Measurements from ENCODE around the gene SRBD1. TPM values are rescaled to one million over a fixed set of nuclear protein-coding genes. Genes with fewer than 3 reads are reported as not detected.

SRBD1 gene
- total RNA-seq, 4 donors from 2014 or later: 13.5 to 36.2 (median 26.8) TPM

DNA sequence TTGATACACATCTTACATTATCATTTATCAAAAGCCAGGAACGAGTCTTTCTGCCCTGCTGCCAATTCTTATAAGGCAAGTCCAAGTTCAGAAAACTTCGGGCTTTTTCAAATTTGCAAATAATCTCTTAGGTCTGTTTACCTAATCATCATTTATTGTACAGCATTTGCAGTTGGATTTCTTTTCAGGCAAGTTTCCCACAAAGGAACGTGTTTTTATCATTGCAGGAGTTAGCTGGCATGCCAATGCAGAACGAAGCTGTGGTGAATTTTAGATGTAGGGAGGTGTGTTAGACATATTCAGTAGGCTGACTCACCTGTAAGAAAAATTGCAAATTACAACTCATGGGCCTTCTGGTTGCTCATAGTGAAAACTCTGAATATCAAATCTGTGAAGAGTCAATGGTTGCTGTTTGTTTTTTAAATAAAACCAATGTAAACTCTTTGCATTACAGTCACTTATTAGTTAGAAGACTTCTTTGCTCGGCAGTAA is 209.6 kb downstream of the SRBD1 start:
- Histone ChIP-seq H3K27me3 (no peaks in the 10 kb centered on the region), H3K9me3 (no peaks in the 10 kb centered on the region), H3K36me3 (no peaks in the 10 kb centered on the region), H3K4me3 (no peak overlapping the region), H3K27ac (no peak overlapping the region), H3K4me1 (no peaks in the 10 kb centered on the region)
- WGBS, 2 donors (ENCODE audit: low coverage in 1 of 2): 91 to 94% methylated on average over 5 of the region's 5 CpGs
- in situ Hi-C loops (cut with MboI; ENCODE audit: low pct_ligation_motif_present in 1 of 4, low pct_unique_long_range_greater_than_20kb in 1 of 4, low sequenced_read_pairs in 3 of 4): no loop called here
- DNase-seq: no peak
- no peak for TF ChIP-seq POLR2A (IDR thresholded peaks at IDR 0.05)
- no peak for TF ChIP-seq EP300 (IDR thresholded peaks at IDR 0.05; ENCODE audit: low read depth)
- no peak for TF ChIP-seq POLR2AphosphoS5 (IDR thresholded peaks at IDR 0.05)
- TF ChIP-seq, protein P1, sequence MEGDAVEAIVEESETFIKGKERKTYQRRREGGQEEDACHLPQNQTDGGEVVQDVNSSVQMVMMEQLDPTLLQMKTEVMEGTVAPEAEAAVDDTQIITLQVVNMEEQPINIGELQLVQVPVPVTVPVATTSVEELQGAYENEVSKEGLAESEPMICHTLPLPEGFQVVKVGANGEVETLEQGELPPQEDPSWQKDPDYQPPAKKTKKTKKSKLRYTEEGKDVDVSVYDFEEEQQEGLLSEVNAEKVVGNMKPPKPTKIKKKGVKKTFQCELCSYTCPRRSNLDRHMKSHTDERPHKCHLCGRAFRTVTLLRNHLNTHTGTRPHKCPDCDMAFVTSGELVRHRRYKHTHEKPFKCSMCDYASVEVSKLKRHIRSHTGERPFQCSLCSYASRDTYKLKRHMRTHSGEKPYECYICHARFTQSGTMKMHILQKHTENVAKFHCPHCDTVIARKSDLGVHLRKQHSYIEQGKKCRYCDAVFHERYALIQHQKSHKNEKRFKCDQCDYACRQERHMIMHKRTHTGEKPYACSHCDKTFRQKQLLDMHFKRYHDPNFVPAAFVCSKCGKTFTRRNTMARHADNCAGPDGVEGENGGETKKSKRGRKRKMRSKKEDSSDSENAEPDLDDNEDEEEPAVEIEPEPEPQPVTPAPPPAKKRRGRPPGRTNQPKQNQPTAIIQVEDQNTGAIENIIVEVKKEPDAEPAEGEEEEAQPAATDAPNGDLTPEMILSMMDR (IDR thresholded peaks at IDR 0.05): no peak
- intact Hi-C loops (cut with DNase I; ENCODE audit: low total_unique reads): no loop called here

DNA sequence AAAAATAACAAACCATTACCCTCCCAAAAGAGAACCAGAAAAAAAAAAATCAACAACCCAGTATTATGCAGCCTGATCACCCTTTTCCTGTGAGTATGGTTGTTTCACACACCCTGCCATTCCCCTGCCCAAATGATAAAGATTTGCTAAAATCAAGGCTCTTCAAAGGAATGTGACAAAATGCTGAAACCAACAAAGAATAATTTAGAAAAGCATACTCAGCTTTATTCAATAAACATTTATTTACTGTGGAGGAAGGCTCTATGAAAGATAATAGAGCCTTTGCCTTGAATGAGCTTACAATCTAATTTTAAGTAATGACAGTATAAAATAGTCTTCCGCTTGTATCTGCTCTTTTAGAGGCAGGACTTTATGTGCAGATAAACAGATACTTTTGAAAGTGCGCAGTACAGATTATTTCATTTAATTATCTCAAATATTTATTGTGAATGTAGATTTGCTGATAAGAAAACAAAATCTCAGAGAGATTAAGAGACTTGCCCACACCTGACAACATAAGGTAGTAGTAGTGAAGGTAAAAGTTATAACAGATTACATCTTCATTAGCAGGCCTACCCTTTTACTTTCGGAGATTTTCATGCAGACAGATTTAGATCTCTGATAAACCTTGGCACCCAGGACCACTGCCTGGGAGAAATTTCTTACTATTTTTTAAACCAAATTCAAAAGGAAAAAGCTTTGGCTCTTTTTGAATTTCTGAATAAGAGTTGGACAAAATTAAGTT is 211.9 kb downstream of the SRBD1 start:
- no peaks in the 10 kb centered on the region for H3K27me3 ChIP-seq
- H3K9me3 ChIP-seq: no peaks in the 10 kb centered on the region
- H3K27ac ChIP-seq: no peak overlapping the region
- WGBS, 2 donors (ENCODE audit: low coverage in 1 of 2): 96% methylated on average over 3 of the region's 3 CpGs
- TF ChIP-seq EP300 (IDR thresholded peaks at IDR 0.05; ENCODE audit: low read depth): no peak
- TF ChIP-seq POLR2A (IDR thresholded peaks at IDR 0.05): no peak
- no peak for TF ChIP-seq POLR2AphosphoS5 (IDR thresholded peaks at IDR 0.05)
- TF ChIP-seq, protein P1 (IDR thresholded peaks at IDR 0.05): no peak
- no peaks in the 10 kb centered on the region for H3K4me1 ChIP-seq
- DNase-seq: no peak
- in situ Hi-C loops (cut with MboI; ENCODE audit: low pct_ligation_motif_present in 1 of 4, low pct_unique_long_range_greater_than_20kb in 1 of 4, low sequenced_read_pairs in 3 of 4) (no loop called here), intact Hi-C loops (cut with DNase I; ENCODE audit: low total_unique reads) (no loop called here)
- H3K36me3 ChIP-seq: no peaks in the 10 kb centered on the region
- no peak overlapping the region for H3K4me3 ChIP-seq

DNA sequence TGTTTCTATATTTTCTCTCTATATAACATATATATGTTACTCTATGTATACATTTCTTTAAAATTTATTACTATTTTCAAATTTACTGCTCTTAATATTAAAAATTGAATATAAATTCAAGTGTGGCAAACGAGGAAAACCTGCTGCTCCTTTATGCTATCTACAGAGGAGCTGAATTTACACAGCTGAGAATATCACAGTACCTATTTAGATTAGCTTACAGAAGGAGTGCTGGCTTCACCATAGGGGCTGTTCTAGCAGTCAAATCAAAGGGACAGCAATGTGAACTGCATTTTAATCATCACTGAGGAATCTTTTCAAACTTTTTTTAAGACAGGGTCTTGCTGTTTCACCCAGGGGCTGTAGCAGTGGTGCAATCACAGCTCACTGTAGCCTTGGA is 213.8 kb downstream of the SRBD1 start:
- TF ChIP-seq POLR2AphosphoS5 (IDR thresholded peaks at IDR 0.05) (no peak), POLR2A (IDR thresholded peaks at IDR 0.05) (no peak), EP300 (IDR thresholded peaks at IDR 0.05; ENCODE audit: low read depth) (no peak)
- WGBS, 2 donors (ENCODE audit: low coverage in 1 of 2): 70 to 85% methylated on average over 1 of the region's 1 CpG
- in situ Hi-C loops (cut with MboI; ENCODE audit: low pct_ligation_motif_present in 1 of 4, low pct_unique_long_range_greater_than_20kb in 1 of 4, low sequenced_read_pairs in 3 of 4): no loop called here

DNA sequence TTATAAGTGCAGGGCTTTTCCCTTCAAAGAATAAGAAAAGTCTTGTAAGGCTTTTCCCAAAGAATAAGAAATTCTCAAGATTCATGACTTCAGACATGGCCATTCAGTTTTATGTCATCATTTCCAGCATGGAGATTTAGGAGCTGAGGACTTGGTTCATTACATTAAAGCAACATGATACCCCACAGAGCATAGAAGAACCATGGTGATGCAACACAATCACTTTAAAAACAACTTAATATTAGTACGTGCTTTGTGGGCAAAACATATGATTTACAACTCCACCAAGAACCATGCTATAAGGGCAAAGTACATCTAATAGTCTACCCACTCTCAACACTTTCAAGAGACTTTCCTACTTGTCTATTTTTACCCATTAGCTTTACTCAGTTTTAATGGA is 214.4 kb downstream of the SRBD1 start:
- intact Hi-C loops (cut with DNase I; ENCODE audit: low total_unique reads): no loop called here
- Histone ChIP-seq H3K4me1 (no peaks in the 10 kb centered on the region), H3K36me3 (no peaks in the 10 kb centered on the region), H3K9me3 (no peaks in the 10 kb centered on the region), H3K4me3 (no peak overlapping the region), H3K27ac (no peak overlapping the region), H3K27me3 (no peaks in the 10 kb centered on the region)
- in situ Hi-C loops (cut with MboI; ENCODE audit: low pct_ligation_motif_present in 1 of 4, low pct_unique_long_range_greater_than_20kb in 1 of 4, low sequenced_read_pairs in 3 of 4): no loop called here
- 91 to 100% methylated on average over 1 of the region's 1 CpG for WGBS, 2 donors (ENCODE audit: low coverage in 1 of 2)
- TF ChIP-seq, protein P1 (IDR thresholded peaks at IDR 0.05): no peak
- TF ChIP-seq POLR2AphosphoS5 (IDR thresholded peaks at IDR 0.05): no peak
- no peak for TF ChIP-seq EP300 (IDR thresholded peaks at IDR 0.05; ENCODE audit: low read depth)
- no peak for TF ChIP-seq POLR2A (IDR thresholded peaks at IDR 0.05)
- no peak for DNase-seq

More for the DNA sequence above, 213.8 kb downstream of the SRBD1 start:
- intact Hi-C loops (cut with DNase I; ENCODE audit: low total_unique reads): no loop called here
- Histone ChIP-seq H3K9me3 (no peaks in the 10 kb centered on the region), H3K4me3 (no peak overlapping the region), H3K27me3 (no peaks in the 10 kb centered on the region), H3K36me3 (no peaks in the 10 kb centered on the region), H3K4me1 (no peaks in the 10 kb centered on the region), H3K27ac (no peak overlapping the region)
- no peak for DNase-seq

Measured in transverse colon (tissue), 4 donors.